Measurements from ENCODE around the gene ASB15. TPM values are rescaled to one million over a fixed set of nuclear protein-coding genes. Genes with fewer than 3 reads are reported as not detected.

The ASB15 gene
- total RNA-seq, 2 experiments from 2014 or later: not detected

DNA sequence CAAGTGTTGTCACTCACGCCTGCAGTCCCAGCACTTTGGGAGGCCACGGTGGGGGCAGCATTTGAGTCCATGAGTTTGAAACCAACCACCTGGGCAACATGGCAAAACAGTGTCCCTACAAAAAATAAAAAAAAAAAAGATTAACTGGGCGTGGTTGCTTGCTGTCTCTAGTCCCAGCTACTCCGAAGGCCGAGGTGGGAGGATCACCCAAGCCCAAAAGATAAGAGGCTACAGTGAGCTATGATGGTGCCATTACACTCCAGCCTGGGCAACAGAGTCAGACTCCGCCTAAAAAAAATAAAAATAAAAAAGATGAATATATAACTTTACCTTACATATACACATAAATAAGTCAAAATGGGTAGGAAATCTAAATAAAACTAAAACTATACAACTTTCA lies 51.5 kb downstream of the ASB15 start:
- DNase-seq (no peak), ATAC-seq (no peak)
- intact Hi-C loops (cut with micrococcal nuclease): no loop called here
- Mint-ChIP-seq H3K27ac (no peak overlapping the region), H3K4me1 (ENCODE audit: low read depth) (no peaks in the 10 kb centered on the region), H3K9me3 (no peaks in the 10 kb centered on the region), H3K27me3 (peaks cover 10% of the 10 kb centered on the region), H3K36me3 (ENCODE audit: low read depth) (no peaks in the 10 kb centered on the region), H3K4me3 (no peak overlapping the region)
- ChIA-PET CTCF (no interaction called here), POLR2A (no interaction called here)
- TF ChIP-seq, protein P1, sequence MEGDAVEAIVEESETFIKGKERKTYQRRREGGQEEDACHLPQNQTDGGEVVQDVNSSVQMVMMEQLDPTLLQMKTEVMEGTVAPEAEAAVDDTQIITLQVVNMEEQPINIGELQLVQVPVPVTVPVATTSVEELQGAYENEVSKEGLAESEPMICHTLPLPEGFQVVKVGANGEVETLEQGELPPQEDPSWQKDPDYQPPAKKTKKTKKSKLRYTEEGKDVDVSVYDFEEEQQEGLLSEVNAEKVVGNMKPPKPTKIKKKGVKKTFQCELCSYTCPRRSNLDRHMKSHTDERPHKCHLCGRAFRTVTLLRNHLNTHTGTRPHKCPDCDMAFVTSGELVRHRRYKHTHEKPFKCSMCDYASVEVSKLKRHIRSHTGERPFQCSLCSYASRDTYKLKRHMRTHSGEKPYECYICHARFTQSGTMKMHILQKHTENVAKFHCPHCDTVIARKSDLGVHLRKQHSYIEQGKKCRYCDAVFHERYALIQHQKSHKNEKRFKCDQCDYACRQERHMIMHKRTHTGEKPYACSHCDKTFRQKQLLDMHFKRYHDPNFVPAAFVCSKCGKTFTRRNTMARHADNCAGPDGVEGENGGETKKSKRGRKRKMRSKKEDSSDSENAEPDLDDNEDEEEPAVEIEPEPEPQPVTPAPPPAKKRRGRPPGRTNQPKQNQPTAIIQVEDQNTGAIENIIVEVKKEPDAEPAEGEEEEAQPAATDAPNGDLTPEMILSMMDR (IDR thresholded peaks at IDR 0.05): no peak

GRCh38 chr7:123655614-123656013 lies 54.0 kb downstream of the ASB15 start, which contains the start of gene LMOD2:
Gene LMOD2, plus strand, starts transcription at chr7:123655866. Its CDS starts 98 bp downstream, at chr7:123655964.
- Mint-ChIP-seq H3K36me3 (ENCODE audit: low read depth) (no peaks in the 10 kb centered on the region), H3K9me3 (no peaks in the 10 kb centered on the region), H3K27ac (no peak within 1 kb of the TSS), H3K4me1 (ENCODE audit: low read depth) (no peaks in the 10 kb centered on the region), H3K4me3 (no peak within 1 kb of the TSS), H3K27me3 (peaks cover 9% of the 10 kb centered on the region)
- TF ChIP-seq, protein P1 (IDR thresholded peaks at IDR 0.05): no peak
- intact Hi-C loops (cut with micrococcal nuclease): no loop called here
- ChIA-PET POLR2A (no interaction called here), CTCF (interaction anchor here (1.3 kb wide), 1 partner anchor 31 kb away, joined by 6 read pairs; no protein-coding TSS in a partner anchor)
- ATAC-seq: no peak
- no peak for DNase-seq

- CTCF ChIA-PET: interaction anchor here (1.3 kb wide), 1 partner anchor 32 kb away, joined by 6 read pairs; no protein-coding TSS in a partner anchor
- Mint-ChIP-seq H3K4me3 (no peak overlapping the region), H3K36me3 (ENCODE audit: low read depth) (no peaks in the 10 kb centered on the region)
Observed at GRCh38 chr7:123656544-123657303, 55.1 kb downstream of the ASB15 start.

GRCh38 chr7:123657304-123657685 lies 55.7 kb downstream of the ASB15 start:
- intact Hi-C loops (cut with micrococcal nuclease): no loop called here
- ChIA-PET CTCF (no interaction called here), POLR2A (no interaction called here)
- H3K36me3 Mint-ChIP-seq (ENCODE audit: low read depth): no peaks in the 10 kb centered on the region
- H3K27ac Mint-ChIP-seq: no peak overlapping the region
- H3K9me3 Mint-ChIP-seq: no peaks in the 10 kb centered on the region
- no peaks in the 10 kb centered on the region for H3K4me1 Mint-ChIP-seq (ENCODE audit: low read depth)
- no peak for DNase-seq
- H3K4me3 Mint-ChIP-seq: no peak overlapping the region
- no peak for ATAC-seq
- H3K27me3 Mint-ChIP-seq: peaks cover 10% of the 10 kb centered on the region
- TF ChIP-seq, protein P1 (IDR thresholded peaks at IDR 0.05): no peak

More at GRCh38 chr7:123656544-123657303, 55.1 kb downstream of the ASB15 start:
- DNase-seq (no peak), ATAC-seq (no peak)
- H3K9me3 Mint-ChIP-seq: no peaks in the 10 kb centered on the region
- POLR2A ChIA-PET: no interaction called here
- H3K27ac Mint-ChIP-seq: no peak overlapping the region
- TF ChIP-seq, protein P1 (IDR thresholded peaks at IDR 0.05): no peak
- peaks cover 7% of the 10 kb centered on the region for H3K27me3 Mint-ChIP-seq
- intact Hi-C loops (cut with micrococcal nuclease): no loop called here
- H3K4me1 Mint-ChIP-seq (ENCODE audit: low read depth): no peaks in the 10 kb centered on the region

DNA sequence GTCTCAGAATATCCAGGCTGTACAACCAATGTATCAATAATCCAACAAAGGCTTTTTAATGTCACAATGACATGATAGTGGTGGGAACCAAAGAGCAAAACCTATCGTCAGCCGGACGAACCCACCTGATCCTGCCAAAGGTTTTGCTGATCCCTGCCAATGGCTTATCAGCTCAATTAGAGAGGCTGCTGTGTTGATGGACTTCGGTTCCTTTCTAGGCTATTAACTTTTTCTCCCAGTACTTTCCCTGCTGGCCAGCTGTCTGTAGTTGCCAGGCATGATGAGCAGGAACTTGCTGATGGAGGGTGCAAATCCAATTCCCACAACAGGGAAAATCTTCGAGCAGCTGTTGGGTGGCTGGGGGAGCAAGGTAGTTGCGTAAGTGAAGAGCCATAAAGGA lies 56.4 kb downstream of the ASB15 start:
- no peak overlapping the region for H3K27ac Mint-ChIP-seq
- no peaks in the 10 kb centered on the region for H3K4me1 Mint-ChIP-seq (ENCODE audit: low read depth)
- H3K36me3 Mint-ChIP-seq (ENCODE audit: low read depth): no peaks in the 10 kb centered on the region
- ChIA-PET POLR2A (no interaction called here), CTCF (interaction anchor here (0.6 kb wide), 1 partner anchor 75 kb away, joined by 3 read pairs; no protein-coding TSS in a partner anchor)
- ATAC-seq (no peak), DNase-seq (no peak)
- H3K27me3 Mint-ChIP-seq: peaks cover 12% of the 10 kb centered on the region
- TF ChIP-seq, protein P1 (IDR thresholded peaks at IDR 0.05): no peak
- intact Hi-C loops (cut with micrococcal nuclease): no loop called here
- H3K9me3 Mint-ChIP-seq: no peaks in the 10 kb centered on the region
- no peak overlapping the region for H3K4me3 Mint-ChIP-seq

Measured in activated CD8-positive, alpha-beta T cell treated with anti-CD3 and anti-CD28 coated beads for 36 hours (primary cell).